Heart left ventricle (tissue), 13 donors: Measurements from ENCODE around the gene BNC2.

Source experiments
- POLR2A ChIP-seq, 2 donors: fragments of 450-650 bp; IDR thresholded peaks; one replicate each; pipeline ENCODE4 v1.6.1; 2017; ENCODE audit warnings: antibody characterized with exemption in 2 of 2, mild to moderate bottlenecking in 2 of 2, moderate library complexity in 2 of 2
- TF ChIP-seq, protein P1 (sequence below), 12 donors: fragments of 200-600 bp; sonication (generic) in 4 of 12; IDR thresholded peaks; one replicate each; pipeline versions ENCODE4 v1.5.0 to v1.8.0; 2018 to 2022; ENCODE audit warnings: antibody characterized with exemption in 12 of 12, mild to moderate bottlenecking in 5 of 12
- donor health status: ischemic (EF 13 %, LVEDD 7.1; RV severe dilation, severe dysfunction).
- donor health status: DM: no; HTN: yes; CAD: no.
- donor health status: DM: no; HTN: no; CAD: no.
- donor health status: ischemic (EF 25% LVEDD 6.9; RV normal size, moderate dysfunction).
- donor health status: ischemic (EF 25% LVEDD 5.7; RV mildly dilated, moderate dysfunction).
- donor health status: ischemic (EF 35%, LVEDD 5.7; RV mildly dilated, moderate dysfunction).
- donor health status: nonischemic (EF 11% LVEDD 7.7; RV severe dilation, severe dysfunction).
- donor health status: DM: yes; HTN: yes; CAD: no.
- donor health status: PGD.
- donor health status: ischemic (EF 29% LVEDD 5.4; RV normal size, mild dysfunction).
- donor health status: nonischemic (EF 23%, LVEDD 6.1; RV moderate dilation, normal function).

DNA sequence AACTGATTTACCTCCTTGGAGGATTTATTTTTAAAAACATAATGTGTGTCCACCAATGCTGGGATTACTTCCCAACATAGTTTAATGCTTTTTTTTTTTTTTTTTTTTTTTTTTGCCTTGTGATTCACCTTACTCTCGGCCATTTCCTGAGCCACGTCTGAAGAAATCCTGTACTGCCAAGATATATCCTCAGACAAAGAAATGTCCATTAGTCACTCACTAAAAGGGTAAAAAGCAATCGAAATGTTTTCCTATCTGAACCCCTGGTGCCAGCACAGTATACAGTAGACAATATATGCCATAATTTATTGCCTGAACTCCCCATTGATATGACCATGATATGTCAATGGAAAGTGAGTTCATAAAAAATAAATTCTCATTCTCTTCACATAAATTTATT, 344.1 kb downstream of the BNC2 start:
- TF ChIP-seq, protein P1, sequence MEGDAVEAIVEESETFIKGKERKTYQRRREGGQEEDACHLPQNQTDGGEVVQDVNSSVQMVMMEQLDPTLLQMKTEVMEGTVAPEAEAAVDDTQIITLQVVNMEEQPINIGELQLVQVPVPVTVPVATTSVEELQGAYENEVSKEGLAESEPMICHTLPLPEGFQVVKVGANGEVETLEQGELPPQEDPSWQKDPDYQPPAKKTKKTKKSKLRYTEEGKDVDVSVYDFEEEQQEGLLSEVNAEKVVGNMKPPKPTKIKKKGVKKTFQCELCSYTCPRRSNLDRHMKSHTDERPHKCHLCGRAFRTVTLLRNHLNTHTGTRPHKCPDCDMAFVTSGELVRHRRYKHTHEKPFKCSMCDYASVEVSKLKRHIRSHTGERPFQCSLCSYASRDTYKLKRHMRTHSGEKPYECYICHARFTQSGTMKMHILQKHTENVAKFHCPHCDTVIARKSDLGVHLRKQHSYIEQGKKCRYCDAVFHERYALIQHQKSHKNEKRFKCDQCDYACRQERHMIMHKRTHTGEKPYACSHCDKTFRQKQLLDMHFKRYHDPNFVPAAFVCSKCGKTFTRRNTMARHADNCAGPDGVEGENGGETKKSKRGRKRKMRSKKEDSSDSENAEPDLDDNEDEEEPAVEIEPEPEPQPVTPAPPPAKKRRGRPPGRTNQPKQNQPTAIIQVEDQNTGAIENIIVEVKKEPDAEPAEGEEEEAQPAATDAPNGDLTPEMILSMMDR (IDR thresholded peaks at IDR 0.05) = no peak
- TF ChIP-seq POLR2A (IDR thresholded peaks at IDR 0.05) = no peak
